ENCODE data around the gene ZSWIM5. TPM values are rescaled to one million over a fixed set of nuclear protein-coding genes. Genes with fewer than 3 reads are reported as not detected.

The ZSWIM5 gene
- total RNA-seq, 1 experiment from 2014 or later = 1.4 TPM

DNA sequence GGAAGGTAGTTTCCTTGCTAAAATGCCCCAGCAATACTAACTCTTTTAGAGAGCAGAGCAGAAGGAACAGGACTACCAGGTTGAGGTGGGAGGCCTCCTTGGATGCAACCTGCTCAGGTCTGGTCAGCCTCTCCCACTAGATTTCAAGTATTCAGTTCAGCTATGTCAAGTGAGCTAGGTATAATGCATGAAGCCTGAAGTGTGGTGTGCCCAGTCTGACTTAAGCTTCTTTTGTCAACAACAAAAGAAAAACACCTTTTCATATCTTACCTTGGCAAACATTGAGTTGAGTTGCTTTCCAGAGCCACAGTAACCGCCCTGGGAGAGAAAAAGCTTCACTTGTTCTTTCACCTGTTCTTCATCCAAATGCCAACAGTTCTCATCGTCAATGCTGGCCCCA, 146.6 kb downstream of the ZSWIM5 start:
- Histone ChIP-seq H3F3A (ENCODE audit: low read length, unreplicated experiment) (no peaks in the 10 kb centered on the region), H3K27me3 (ENCODE audit: low read length) (no peaks in the 10 kb centered on the region), H3K27ac (ENCODE audit: low read length) (no peak overlapping the region), H3K9me2 (replicated peaks; ENCODE audit: low read length) (no peaks in the 10 kb centered on the region), H3K4me2 (ENCODE audit: low read length) (no peak overlapping the region), H3K9me3 (ENCODE audit: low read length) (no peaks in the 10 kb centered on the region), H4K20me1 (ENCODE audit: low read length) (no peaks in the 10 kb centered on the region), H3K9ac (ENCODE audit: low read length) (no peak overlapping the region), H3K79me2 (ENCODE audit: low read length) (no peaks in the 10 kb centered on the region), H3K4me3 (ENCODE audit: low read length) (no peak overlapping the region), H3K36me3 (ENCODE audit: low read depth, low read length) (no peaks in the 10 kb centered on the region), H2AFZ (ENCODE audit: low read length) (no peak overlapping the region), H3K4me1 (ENCODE audit: insufficient read depth, low read length) (no peaks in the 10 kb centered on the region)
- DNase-seq = no peak
- ChIA-PET CTCF (no interaction called here), POLR2A (ENCODE audit: unreplicated experiment) (no interaction called here)
- BruUV-seq (replicated peaks) = no TSS peak
- TF ChIP-seq EZH2 (IDR thresholded peaks at IDR 0.05; ENCODE audit: low read length, unreplicated experiment) (no peak), EZH2phosphoT487 (IDR thresholded peaks at IDR 0.05; ENCODE audit: borderline replicate concordance, low read length) (no peak)
- TF ChIP-seq, protein P1, sequence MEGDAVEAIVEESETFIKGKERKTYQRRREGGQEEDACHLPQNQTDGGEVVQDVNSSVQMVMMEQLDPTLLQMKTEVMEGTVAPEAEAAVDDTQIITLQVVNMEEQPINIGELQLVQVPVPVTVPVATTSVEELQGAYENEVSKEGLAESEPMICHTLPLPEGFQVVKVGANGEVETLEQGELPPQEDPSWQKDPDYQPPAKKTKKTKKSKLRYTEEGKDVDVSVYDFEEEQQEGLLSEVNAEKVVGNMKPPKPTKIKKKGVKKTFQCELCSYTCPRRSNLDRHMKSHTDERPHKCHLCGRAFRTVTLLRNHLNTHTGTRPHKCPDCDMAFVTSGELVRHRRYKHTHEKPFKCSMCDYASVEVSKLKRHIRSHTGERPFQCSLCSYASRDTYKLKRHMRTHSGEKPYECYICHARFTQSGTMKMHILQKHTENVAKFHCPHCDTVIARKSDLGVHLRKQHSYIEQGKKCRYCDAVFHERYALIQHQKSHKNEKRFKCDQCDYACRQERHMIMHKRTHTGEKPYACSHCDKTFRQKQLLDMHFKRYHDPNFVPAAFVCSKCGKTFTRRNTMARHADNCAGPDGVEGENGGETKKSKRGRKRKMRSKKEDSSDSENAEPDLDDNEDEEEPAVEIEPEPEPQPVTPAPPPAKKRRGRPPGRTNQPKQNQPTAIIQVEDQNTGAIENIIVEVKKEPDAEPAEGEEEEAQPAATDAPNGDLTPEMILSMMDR (conservative IDR thresholded peaks at IDR 0.05; ENCODE audit: low read depth, low read length) = no peak
- intact Hi-C loops (cut with micrococcal nuclease) = no loop called here
- ATAC-seq = no peak

DNA sequence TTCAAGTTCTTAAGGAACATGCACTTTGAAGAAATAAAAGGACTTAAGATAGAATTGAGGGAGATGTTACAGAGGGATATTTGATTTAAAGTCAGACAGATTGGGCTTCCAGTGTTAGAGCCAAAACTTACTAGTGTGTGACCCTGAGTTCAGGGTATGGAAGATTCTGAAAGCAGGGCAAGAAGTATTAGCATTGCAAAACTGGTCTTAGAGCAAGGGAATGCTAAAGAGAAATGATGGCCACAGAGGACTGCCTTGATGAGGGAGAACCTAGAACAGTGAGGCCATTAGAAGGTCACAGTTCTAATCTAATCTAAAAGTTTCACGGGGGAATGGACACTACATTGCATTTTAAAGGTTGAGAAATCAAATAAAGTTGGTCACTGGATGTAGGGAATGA, 148.9 kb downstream of the ZSWIM5 start:
- Histone ChIP-seq H3K27ac (ENCODE audit: low read length) (no peak overlapping the region), H3K79me2 (ENCODE audit: low read length) (no peaks in the 10 kb centered on the region), H3K9me3 (ENCODE audit: low read length) (no peaks in the 10 kb centered on the region), H3K9ac (ENCODE audit: low read length) (no peak overlapping the region), H4K20me1 (ENCODE audit: low read length) (no peaks in the 10 kb centered on the region), H3K27me3 (ENCODE audit: low read length) (no peaks in the 10 kb centered on the region), H3K4me1 (ENCODE audit: insufficient read depth, low read length) (no peaks in the 10 kb centered on the region), H2AFZ (ENCODE audit: low read length) (no peak overlapping the region), H3K36me3 (ENCODE audit: low read depth, low read length) (no peaks in the 10 kb centered on the region), H3K4me2 (ENCODE audit: low read length) (no peak overlapping the region), H3K4me3 (ENCODE audit: low read length) (no peak overlapping the region), H3K9me2 (replicated peaks; ENCODE audit: low read length) (no peaks in the 10 kb centered on the region), H3F3A (ENCODE audit: low read length, unreplicated experiment) (no peaks in the 10 kb centered on the region)
- DNase-seq (no peak), ATAC-seq (no peak)
- no TSS peak for BruUV-seq (replicated peaks)
- intact Hi-C loops (cut with micrococcal nuclease) = no loop called here
- ChIA-PET CTCF (no interaction called here), POLR2A (ENCODE audit: unreplicated experiment) (no interaction called here)
- TF ChIP-seq, protein P1 (conservative IDR thresholded peaks at IDR 0.05; ENCODE audit: low read depth, low read length) = no peak
- TF ChIP-seq EZH2phosphoT487 (IDR thresholded peaks at IDR 0.05; ENCODE audit: borderline replicate concordance, low read length) (no peak), EZH2 (IDR thresholded peaks at IDR 0.05; ENCODE audit: low read length, unreplicated experiment) (no peak)

- DNase-seq (no peak), ATAC-seq (no peak)
- Histone ChIP-seq H3K4me1 (ENCODE audit: insufficient read depth, low read length) (no peaks in the 10 kb centered on the region), H3K9ac (ENCODE audit: low read length) (no peak overlapping the region), H3K9me2 (replicated peaks; ENCODE audit: low read length) (no peaks in the 10 kb centered on the region), H3F3A (ENCODE audit: low read length, unreplicated experiment) (no peaks in the 10 kb centered on the region), H3K79me2 (ENCODE audit: low read length) (no peaks in the 10 kb centered on the region), H3K27ac (ENCODE audit: low read length) (no peak overlapping the region), H3K4me2 (ENCODE audit: low read length) (no peak overlapping the region), H4K20me1 (ENCODE audit: low read length) (no peaks in the 10 kb centered on the region), H2AFZ (ENCODE audit: low read length) (no peak overlapping the region), H3K9me3 (ENCODE audit: low read length) (no peaks in the 10 kb centered on the region), H3K36me3 (ENCODE audit: low read depth, low read length) (no peaks in the 10 kb centered on the region), H3K4me3 (ENCODE audit: low read length) (no peak overlapping the region), H3K27me3 (ENCODE audit: low read length) (no peaks in the 10 kb centered on the region)
- BruUV-seq (replicated peaks) = no TSS peak
- no peak for TF ChIP-seq EZH2phosphoT487 (IDR thresholded peaks at IDR 0.05; ENCODE audit: borderline replicate concordance, low read length)
- POLR2A ChIA-PET (ENCODE audit: unreplicated experiment) = no interaction called here
- intact Hi-C loops (cut with micrococcal nuclease) = no loop called here
- CTCF ChIA-PET = no interaction called here
Observed at GRCh38 chr1:45051005-45051772, 155.2 kb downstream of the ZSWIM5 start.

Data from PC-3 (cell line).